GM23338 (cell line): ENCODE data around the gene DTX1. TPM values are rescaled to one million over a fixed set of nuclear protein-coding genes. Genes with fewer than 3 reads are reported as not detected.

Source experiments
- ATAC-seq: fragments of 200-7000 bp; cut with Tn5 transposase; 3 replicates; pipeline ENCODE4 v1.9.1; 2020
- DNase-seq: peaks from one replicate; pipeline ENCODE4 v3.0.0-alpha.2; 2015; ENCODE audit warnings: low spot score
- H2AFZ ChIP-seq: fragments of 200-600 bp; sonication (generic); 2 replicates; pipeline ENCODE4 v1.8.0; 2016; ENCODE audit warnings: antibody characterized with exemption, mild to moderate bottlenecking, moderate library complexity
- H3F3A ChIP-seq: fragments of 200-600 bp; sonication (generic); replicated peaks from 2 replicates; pipeline ENCODE4 v1.8.0; 2017; ENCODE audit warnings: antibody characterized with exemption, mixed run types, low read depth
- H3K27ac ChIP-seq: fragments of 200-600 bp; sonication (generic); 2 replicates; pipeline ENCODE4 v1.6.1; 2016; ENCODE audit warnings: low read depth
- H3K27me3 ChIP-seq: fragments of 200-600 bp; sonication (generic); 2 replicates; pipeline ENCODE4 v1.8.0; 2016; ENCODE audit warnings: mild to moderate bottlenecking, mixed run types, moderate library complexity; ENCODE audit not compliant: insufficient read depth
- H3K36me3 ChIP-seq: fragments of 200-600 bp; sonication (generic); 2 replicates; pipeline ENCODE4 v1.8.0; 2016; ENCODE audit warnings: mild to moderate bottlenecking; ENCODE audit not compliant: insufficient read depth
- H3K4me1 ChIP-seq: fragments of 200-600 bp; sonication (generic); 2 replicates; pipeline ENCODE4 v1.8.0; 2016; ENCODE audit warnings: mild to moderate bottlenecking, moderate library complexity; ENCODE audit not compliant: insufficient read depth
- H3K4me2 ChIP-seq: fragments of 200-600 bp; sonication (generic); 2 replicates; pipeline ENCODE4 v1.7.1; 2017; ENCODE audit warnings: mixed run types
- H3K4me3 ChIP-seq: fragments of 200-600 bp; sonication (generic); 2 replicates; pipeline ENCODE4 v1.6.1; 2016; ENCODE audit warnings: mixed run types
- H3K79me2 ChIP-seq: fragments of 200-600 bp; sonication (generic); replicated peaks from 2 replicates; pipeline ENCODE4 v1.8.0; 2017; ENCODE audit warnings: mild to moderate bottlenecking; ENCODE audit not compliant: insufficient read depth
- H3K9me2 ChIP-seq: fragments of 200-600 bp; sonication (generic); 2 replicates; pipeline ENCODE4 v1.8.0; 2017; ENCODE audit not compliant: insufficient read depth
- H4K20me1 ChIP-seq: fragments of 200-600 bp; sonication (generic); replicated peaks from 2 replicates; pipeline ENCODE4 v1.8.0; 2017; ENCODE audit warnings: mild to moderate bottlenecking; ENCODE audit not compliant: insufficient read depth
- H3K27ac Mint-ChIP-seq: 2 replicates; pipeline ENCODE4 v1.8.0; 2020; ENCODE audit warnings: inconsistent platforms, mild to moderate bottlenecking, moderate library complexity, mixed read lengths
- H3K27me3 Mint-ChIP-seq: 3 replicates; pipeline ENCODE4 v1.8.0; 2022; ENCODE audit warnings: low read depth, mild to moderate bottlenecking, moderate library complexity, mixed read lengths, inconsistent platforms; ENCODE audit not compliant: insufficient read depth, poor library complexity
- H3K36me3 Mint-ChIP-seq: 3 replicates; pipeline ENCODE4 v1.8.0; 2021; ENCODE audit warnings: low read depth, mild to moderate bottlenecking, inconsistent platforms, moderate library complexity, mixed read lengths
- H3K4me1 Mint-ChIP-seq: 3 replicates; pipeline ENCODE4 v1.8.0; 2020; ENCODE audit warnings: mild to moderate bottlenecking, inconsistent platforms, mixed read lengths
- H3K4me3 Mint-ChIP-seq: 3 replicates; pipeline ENCODE4 v1.8.0; 2021; ENCODE audit warnings: moderate library complexity, mild to moderate bottlenecking, inconsistent platforms, mixed read lengths
- H3K9me3 Mint-ChIP-seq: 3 replicates; pipeline ENCODE4 v1.8.0; 2020; ENCODE audit warnings: moderate library complexity, mild to moderate bottlenecking, inconsistent platforms, mixed read lengths
- CREB1 ChIP-seq: fragments of 250-450 bp; sonication (Bioruptor Pico); IDR thresholded peaks from 2 replicates; pipeline ENCODE4 v1.5.0; 2020; ENCODE audit warnings: low read depth, mild to moderate bottlenecking, moderate library complexity
- polyA plus RNA-seq: library from polyadenylated mRNA; unstranded; fragments of >200 nt; fragmentation: Nextera tagmentation; extraction: Ambion mirVana; gene quantifications from 2 replicates; pipeline ENCODE4 v1.2.1, GENCODE V29; 2016
- total RNA-seq: library from RNA; depleted of rRNA; stranded (reverse); fragments of >200 nt; shearing (Covaris generic); gene quantifications from 2 replicates; pipeline ENCODE4 v1.2.3, GENCODE V29; 2014
- TF ChIP-seq, protein P1 (sequence below): fragments of 250-450 bp; sonication (Bioruptor Pico); IDR thresholded peaks from 2 replicates; pipeline ENCODE4 v1.5.0; 2020; ENCODE audit warnings: mild to moderate bottlenecking, moderate library complexity

The DTX1 gene
- total and polyA plus RNA-seq, 2 experiments from 2014 or later, result 1.6 to 9.0 TPM

DNA sequence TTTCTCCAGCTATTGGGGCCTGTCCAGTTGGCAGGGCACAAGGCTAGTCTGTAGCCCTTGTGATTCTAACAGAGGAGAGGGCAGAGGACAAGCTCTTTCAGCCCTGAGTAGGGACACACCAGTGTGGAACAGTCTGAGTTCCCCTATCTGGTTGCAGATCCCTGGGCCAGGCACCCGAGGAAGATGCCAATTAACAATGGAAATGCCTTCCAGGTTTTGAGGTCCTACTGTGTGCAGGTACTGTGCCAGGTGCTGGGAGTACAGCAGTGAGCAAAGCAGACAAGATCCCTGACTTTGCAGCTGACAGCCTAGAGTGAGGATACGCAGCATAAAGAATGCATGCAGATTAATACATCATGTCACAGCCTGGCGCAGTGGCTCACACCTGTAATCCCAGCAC lies 17.1 kb downstream of the DTX1 start:
- no peak for DNase-seq
- H3K9me3 Mint-ChIP-seq, result no peaks in the 10 kb centered on the region
- H3K36me3 Mint-ChIP-seq, result no peaks in the 10 kb centered on the region

More for the DNA sequence above, 17.1 kb downstream of the DTX1 start:
- no peak for ATAC-seq
- 0 out of 2 replicates have a peak, but pooled peaks cover 2% of the 10 kb centered on the region for H4K20me1 ChIP-seq
- H3F3A ChIP-seq, result no peaks in the 10 kb centered on the region
- no peak overlapping the region for H3K27ac Mint-ChIP-seq
- no peaks in the 10 kb centered on the region for H3K36me3 ChIP-seq
- H3K4me1 ChIP-seq, result no peaks in the 10 kb centered on the region
- TF ChIP-seq CREB1 (CRISPR knock-in tag), result no peak
- TF ChIP-seq, protein P1, sequence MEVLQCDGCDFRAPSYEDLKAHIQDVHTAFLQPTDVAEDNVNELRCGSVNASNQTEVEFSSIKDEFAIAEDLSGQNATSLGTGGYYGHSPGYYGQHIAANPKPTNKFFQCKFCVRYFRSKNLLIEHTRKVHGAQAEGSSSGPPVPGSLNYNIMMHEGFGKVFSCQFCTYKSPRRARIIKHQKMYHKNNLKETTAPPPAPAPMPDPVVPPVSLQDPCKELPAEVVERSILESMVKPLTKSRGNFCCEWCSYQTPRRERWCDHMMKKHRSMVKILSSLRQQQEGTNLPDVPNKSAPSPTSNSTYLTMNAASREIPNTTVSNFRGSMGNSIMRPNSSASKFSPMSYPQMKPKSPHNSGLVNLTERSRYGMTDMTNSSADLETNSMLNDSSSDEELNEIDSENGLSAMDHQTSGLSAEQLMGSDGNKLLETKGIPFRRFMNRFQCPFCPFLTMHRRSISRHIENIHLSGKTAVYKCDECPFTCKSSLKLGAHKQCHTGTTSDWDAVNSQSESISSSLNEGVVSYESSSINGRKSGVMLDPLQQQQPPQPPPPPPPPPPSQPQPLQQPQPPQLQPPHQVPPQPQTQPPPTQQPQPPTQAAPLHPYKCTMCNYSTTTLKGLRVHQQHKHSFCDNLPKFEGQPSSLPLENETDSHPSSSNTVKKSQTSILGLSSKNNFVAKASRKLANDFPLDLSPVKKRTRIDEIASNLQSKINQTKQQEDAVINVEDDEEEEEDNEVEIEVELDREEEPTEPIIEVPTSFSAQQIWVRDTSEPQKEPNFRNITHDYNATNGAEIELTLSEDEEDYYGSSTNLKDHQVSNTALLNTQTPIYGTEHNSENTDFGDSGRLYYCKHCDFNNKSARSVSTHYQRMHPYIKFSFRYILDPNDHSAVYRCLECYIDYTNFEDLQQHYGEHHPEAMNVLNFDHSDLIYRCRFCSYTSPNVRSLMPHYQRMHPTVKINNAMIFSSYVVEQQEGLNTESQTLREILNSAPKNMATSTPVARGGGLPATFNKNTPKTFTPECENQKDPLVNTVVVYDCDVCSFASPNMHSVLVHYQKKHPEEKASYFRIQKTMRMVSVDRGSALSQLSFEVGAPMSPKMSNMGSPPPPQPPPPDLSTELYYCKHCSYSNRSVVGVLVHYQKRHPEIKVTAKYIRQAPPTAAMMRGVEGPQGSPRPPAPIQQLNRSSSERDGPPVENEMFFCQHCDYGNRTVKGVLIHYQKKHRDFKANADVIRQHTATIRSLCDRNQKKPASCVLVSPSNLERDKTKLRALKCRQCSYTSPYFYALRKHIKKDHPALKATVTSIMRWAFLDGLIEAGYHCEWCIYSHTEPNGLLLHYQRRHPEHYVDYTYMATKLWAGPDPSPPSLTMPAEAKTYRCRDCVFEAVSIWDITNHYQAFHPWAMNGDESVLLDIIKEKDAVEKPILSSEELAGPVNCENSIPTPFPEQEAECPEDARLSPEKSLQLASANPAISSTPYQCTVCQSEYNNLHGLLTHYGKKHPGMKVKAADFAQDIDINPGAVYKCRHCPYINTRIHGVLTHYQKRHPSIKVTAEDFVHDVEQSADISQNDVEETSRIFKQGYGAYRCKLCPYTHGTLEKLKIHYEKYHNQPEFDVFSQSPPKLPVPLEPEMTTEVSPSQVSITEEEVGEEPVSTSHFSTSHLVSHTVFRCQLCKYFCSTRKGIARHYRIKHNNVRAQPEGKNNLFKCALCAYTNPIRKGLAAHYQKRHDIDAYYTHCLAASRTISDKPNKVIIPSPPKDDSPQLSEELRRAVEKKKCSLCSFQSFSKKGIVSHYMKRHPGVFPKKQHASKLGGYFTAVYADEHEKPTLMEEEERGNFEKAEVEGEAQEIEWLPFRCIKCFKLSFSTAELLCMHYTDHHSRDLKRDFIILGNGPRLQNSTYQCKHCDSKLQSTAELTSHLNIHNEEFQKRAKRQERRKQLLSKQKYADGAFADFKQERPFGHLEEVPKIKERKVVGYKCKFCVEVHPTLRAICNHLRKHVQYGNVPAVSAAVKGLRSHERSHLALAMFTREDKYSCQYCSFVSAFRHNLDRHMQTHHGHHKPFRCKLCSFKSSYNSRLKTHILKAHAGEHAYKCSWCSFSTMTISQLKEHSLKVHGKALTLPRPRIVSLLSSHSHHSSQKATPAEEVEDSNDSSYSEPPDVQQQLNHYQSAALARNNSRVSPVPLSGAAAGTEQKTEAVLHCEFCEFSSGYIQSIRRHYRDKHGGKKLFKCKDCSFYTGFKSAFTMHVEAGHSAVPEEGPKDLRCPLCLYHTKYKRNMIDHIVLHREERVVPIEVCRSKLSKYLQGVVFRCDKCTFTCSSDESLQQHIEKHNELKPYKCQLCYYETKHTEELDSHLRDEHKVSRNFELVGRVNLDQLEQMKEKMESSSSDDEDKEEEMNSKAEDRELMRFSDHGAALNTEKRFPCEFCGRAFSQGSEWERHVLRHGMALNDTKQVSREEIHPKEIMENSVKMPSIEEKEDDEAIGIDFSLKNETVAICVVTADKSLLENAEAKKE (CRISPR knock-in tag), result no peak
- no peaks in the 10 kb centered on the region for H3K9me2 ChIP-seq
- H3K79me2 ChIP-seq, result no peaks in the 10 kb centered on the region
- no peak overlapping the region for H2AFZ ChIP-seq
- H3K27me3 ChIP-seq, result peaks cover 27% of the 10 kb centered on the region
- H3K27me3 Mint-ChIP-seq, result peaks cover 22% of the 10 kb centered on the region
- peaks cover 31% of the 10 kb centered on the region for H3K4me1 Mint-ChIP-seq
- no peak overlapping the region for H3K4me2 ChIP-seq
- no peak overlapping the region for H3K4me3 Mint-ChIP-seq
- H3K4me3 ChIP-seq, result no peak overlapping the region
- H3K27ac ChIP-seq, result no peak overlapping the region
